AG09319 (cell line): ENCODE data around the gene TMEM217.

Experiments used
- DNase-seq: peaks from one replicate; pipeline ENCODE4 v3.0.0-alpha.2; 2010; ENCODE audit warnings: low read depth; ENCODE audit errors: extremely low read depth
- CTCF ChIP-seq: IDR thresholded peaks from 2 replicates; pipeline ENCODE4 v1.5.1; 2011; ENCODE audit warnings: low read depth, mild to moderate bottlenecking, inconsistent platforms, low read length, moderate library complexity

The TMEM217 gene

GRCh38 chr6:37256692-37257319 is 1.1 kb downstream of the TMEM217 start:
- DNase-seq = no peak
- no peak for TF ChIP-seq CTCF

GRCh38 chr6:37254881-37255280 is 3.1 kb downstream of the TMEM217 start:
- TF ChIP-seq CTCF = no peak
- DNase-seq = no peak

GRCh38 chr6:37253486-37254007 is 4.4 kb downstream of the TMEM217 start:
- DNase-seq = no peak
- TF ChIP-seq CTCF = no peak

GRCh38 chr6:37251211-37251780 is 6.6 kb downstream of the TMEM217 start:
- TF ChIP-seq CTCF = no peak
- DNase-seq = no peak

- peak; percentile 100 for DNase-seq
- TF ChIP-seq CTCF = no peak
Measured at GRCh38 chr6:37244430-37245310, 13.3 kb downstream of the TMEM217 start.

- no peak for TF ChIP-seq CTCF
- DNase-seq = no peak
Measured at GRCh38 chr6:37243816-37244370, 14.1 kb downstream of the TMEM217 start.
